Activated CD8-positive, alpha-beta T cell treated with anti-CD3 and anti-CD28 coated beads, Interleukin-2, amount 10 ng/mL, durations not matched to agents 7 days and 5 days (primary cell): ENCODE measurements around the gene PPP1R3F. TPM values are rescaled to one million over a fixed set of nuclear protein-coding genes. Genes with fewer than 3 reads are reported as not detected.
"Not testable (repeated sequence)": the region's sequence is repeated elsewhere in the genome, so short reads cannot be mapped to it uniquely, and the experiment has no call there.

Source experiments
- ATAC-seq: fragments of 150-1000 bp; cut with Tn5 transposase; one replicate; pipeline ENCODE4 v1.10.0; 2021; ENCODE audit warnings: moderate library complexity
- CTCF ChIA-PET: fragments of 350-600 bp; sonication (Branson Sonifier 250); formaldehyde crosslinking; loops from one replicate; lab custom pipeline; 2021; ENCODE audit warnings: antibody characterized with exemption; lab: Charles Lee
- POLR2A ChIA-PET: fragments of 350-600 bp; sonication (Branson Sonifier 250); formaldehyde crosslinking; loops from one replicate; lab custom pipeline; 2021; ENCODE audit warnings: antibody characterized with exemption; lab: Charles Lee
- DNase-seq: peaks from one replicate; pipeline ENCODE4 v3.0.0-alpha.2; 2020
- H3K27ac Mint-ChIP-seq: one replicate; pipeline ENCODE4 v1.8.0; 2021; ENCODE audit warnings: mild to moderate bottlenecking, mixed read lengths
- H3K27me3 Mint-ChIP-seq: one replicate; pipeline ENCODE4 v1.8.0; 2021; ENCODE audit warnings: low read depth, mixed read lengths
- H3K36me3 Mint-ChIP-seq: one replicate; pipeline ENCODE4 v1.8.0; 2021; ENCODE audit warnings: low read depth, mixed read lengths
- H3K4me1 Mint-ChIP-seq: one replicate; pipeline ENCODE4 v1.8.0; 2021; ENCODE audit warnings: low read depth, mixed read lengths
- H3K4me3 Mint-ChIP-seq: one replicate; pipeline ENCODE4 v1.8.0; 2021; ENCODE audit warnings: mild to moderate bottlenecking, mixed read lengths
- H3K9me3 Mint-ChIP-seq: one replicate; pipeline ENCODE4 v1.8.0; 2022; ENCODE audit warnings: mixed read lengths; ENCODE audit not compliant: insufficient read depth
- total RNA-seq, 2 experiments: library from RNA; stranded (reverse); gene quantifications; one replicate each; pipeline ENCODE4 v1.2.3, GENCODE V29; 2021

PPP1R3F gene
- total RNA-seq, 2 experiments from 2014 or later: 8.0 to 8.5 TPM

DNA sequence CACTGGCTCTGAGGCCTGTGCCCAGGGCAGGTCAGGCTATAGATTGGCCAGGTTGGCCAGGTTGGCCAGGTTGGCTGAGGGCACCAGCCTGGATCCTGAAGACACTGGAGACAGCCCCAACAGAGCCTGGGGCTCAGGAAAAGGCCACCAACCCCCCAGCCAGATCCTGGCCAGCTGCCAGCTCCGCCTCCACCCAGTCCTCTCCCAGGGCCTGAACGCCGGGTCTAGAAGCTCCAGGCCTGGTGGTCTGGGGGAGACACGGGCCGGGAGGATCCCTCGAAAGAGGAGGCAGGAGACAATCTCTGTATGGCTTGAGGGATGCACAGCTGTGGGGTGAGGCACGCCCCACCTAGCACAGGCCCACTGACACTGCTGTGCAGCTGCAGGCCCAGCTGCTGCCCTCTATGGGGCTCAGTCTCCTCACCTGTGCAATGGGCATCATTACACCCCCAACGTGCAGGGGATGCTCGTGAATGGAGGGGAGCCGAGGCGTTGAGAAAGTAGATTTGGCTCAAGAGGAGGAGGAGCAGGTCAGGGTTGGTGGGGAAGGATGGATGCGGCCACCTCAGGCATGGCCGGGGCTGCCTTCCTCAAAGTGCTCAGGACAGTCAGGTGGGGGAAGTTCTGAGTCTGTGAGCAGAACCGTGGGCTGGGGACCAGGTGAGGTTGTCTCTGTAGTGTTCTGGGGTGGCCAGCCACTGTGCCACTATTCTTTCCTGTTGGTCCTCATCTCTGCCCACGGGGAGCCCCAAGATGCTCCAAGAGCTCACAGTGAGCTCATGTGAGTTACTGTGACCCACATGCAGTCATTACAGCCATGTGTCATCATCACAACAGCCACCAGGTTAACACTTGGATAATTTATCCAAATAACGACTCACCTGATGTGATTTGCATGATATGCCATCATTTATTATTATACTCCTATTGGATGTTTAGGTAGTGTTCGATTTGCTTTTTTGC is 23.1 kb downstream of the PPP1R3F start:
- Mint-ChIP-seq H3K27ac (peak overlapping the region; percentile 48), H3K4me1 (peaks cover 29% of the 10 kb centered on the region), H3K9me3 (no peaks in the 10 kb centered on the region), H3K36me3 (peaks cover 1% of the 10 kb centered on the region), H3K27me3 (peaks cover 8% of the 10 kb centered on the region), H3K4me3 (no peak overlapping the region)
- ChIA-PET CTCF (interaction anchor here (0.7 to 1.7 kb wide), 6 partner anchors 11 to 228 kb away, joined by 3 to 5 read pairs (median 3); no protein-coding TSS in a partner anchor), POLR2A (no interaction called here)
- DNase-seq (no peak), ATAC-seq (no peak)

DNA sequence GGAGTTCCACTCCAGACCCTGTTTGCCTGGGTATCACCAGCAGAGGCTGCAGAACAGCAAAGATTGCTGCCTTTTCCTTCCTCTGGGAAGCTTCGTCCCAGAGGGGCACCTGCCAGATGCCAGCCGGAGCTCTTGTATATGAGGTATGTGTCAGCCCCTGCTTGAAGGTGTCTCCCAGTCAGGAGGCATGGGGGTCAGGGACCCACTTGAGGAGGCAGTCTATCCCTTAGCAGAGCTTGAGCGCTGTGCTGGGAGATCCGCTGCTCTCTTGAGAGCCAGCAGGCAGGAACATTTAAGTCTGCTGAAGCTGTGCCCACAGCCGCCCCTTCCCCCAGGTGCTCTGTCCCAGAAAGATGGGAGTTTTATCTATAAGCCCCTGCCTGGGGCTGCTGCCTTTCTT is 29.7 kb downstream of the PPP1R3F start:
- POLR2A ChIA-PET, H3K27me3 Mint-ChIP-seq, H3K27ac Mint-ChIP-seq, H3K36me3 Mint-ChIP-seq, DNase-seq, H3K4me3 Mint-ChIP-seq, ATAC-seq, H3K4me1 Mint-ChIP-seq, H3K9me3 Mint-ChIP-seq, CTCF ChIA-PET: not testable (repeated sequence)

DNA sequence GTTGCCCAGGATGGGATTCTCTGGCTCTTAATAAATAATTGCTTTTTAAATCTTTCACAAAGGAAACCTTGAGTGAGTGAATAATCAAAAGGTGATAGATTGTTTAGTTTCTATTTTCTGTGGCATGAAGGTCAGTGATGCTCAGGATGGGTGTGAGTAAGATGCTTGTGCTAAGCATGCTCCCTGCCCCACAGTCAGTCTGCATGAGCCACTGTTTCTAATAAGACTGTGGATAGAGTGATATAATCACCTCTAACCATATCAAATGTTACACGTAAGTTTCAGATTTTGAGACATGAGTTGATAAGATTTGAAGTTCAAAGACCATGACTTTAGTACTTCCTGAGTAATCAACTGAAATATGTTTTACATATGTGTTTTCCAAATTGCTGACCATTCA is 31.1 kb downstream of the PPP1R3F start:
- H3K36me3 Mint-ChIP-seq: no peaks in the 10 kb centered on the region
- DNase-seq (no peak), ATAC-seq (no peak)
- H3K27me3 Mint-ChIP-seq: peaks cover 8% of the 10 kb centered on the region
- ChIA-PET POLR2A (no interaction called here), CTCF (no interaction called here)
- H3K27ac Mint-ChIP-seq: no peak overlapping the region
- H3K9me3 Mint-ChIP-seq: no peaks in the 10 kb centered on the region
- H3K4me1 Mint-ChIP-seq: no peaks in the 10 kb centered on the region
- no peak overlapping the region for H3K4me3 Mint-ChIP-seq

DNA sequence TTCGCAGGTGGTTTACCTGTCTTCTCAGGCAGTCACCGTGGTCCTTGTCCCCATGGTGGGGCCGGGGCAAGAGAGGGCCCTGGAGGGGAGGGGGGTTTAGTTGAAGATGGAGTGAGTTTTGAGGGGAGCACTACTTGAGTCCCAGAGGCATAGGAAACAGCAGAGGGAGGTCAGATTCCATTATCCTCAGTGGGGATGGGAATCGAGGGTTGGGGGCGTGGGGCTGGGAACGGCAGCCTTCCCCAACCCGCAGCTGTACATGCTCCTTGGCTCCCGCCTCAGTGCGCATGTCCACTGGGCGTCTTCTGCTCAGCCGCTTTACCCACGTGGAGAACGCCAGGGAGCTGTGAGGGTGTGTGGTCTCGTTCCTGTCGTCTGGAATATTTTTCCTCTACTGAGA is 33.8 kb downstream of the PPP1R3F start, which contains the start of gene GAGE10:
GAGE10 (plus strand) TSS at position 301 of the 400 bp plus-strand sequence. CDS start 1,214 bp downstream, outside the sequence.
- CTCF ChIA-PET: no interaction called here
- no peaks in the 10 kb centered on the region for H3K9me3 Mint-ChIP-seq
- ATAC-seq: no peak

DNA sequence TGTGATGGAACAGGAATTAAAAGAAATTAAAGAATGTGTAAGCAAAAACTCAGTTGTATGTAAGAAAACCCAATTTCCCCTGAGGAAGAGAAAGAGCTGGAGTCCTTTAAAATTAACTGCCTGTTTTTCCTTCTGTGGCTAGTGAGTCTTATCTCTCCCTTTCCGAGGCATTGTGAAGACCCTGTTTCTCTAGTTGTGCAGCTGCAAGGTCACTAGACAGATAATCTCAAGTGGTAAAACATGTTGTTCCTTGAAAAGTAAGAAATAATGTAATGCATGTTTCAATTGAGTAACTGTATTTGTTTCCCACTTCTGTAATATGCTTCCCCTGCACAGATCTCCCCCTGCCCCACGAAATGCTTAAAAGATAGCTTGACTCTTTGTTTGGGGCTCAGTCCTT is 38.2 kb downstream of the PPP1R3F start:
- CTCF ChIA-PET, DNase-seq, H3K9me3 Mint-ChIP-seq, H3K27ac Mint-ChIP-seq, H3K4me3 Mint-ChIP-seq, ATAC-seq, POLR2A ChIA-PET, H3K27me3 Mint-ChIP-seq, H3K36me3 Mint-ChIP-seq: not testable (repeated sequence)
- peaks cover 22% of the 10 kb centered on the region for H3K4me1 Mint-ChIP-seq

More for the DNA sequence above, 33.8 kb downstream of the PPP1R3F start, which contains the start of gene GAGE10:
- no peak for DNase-seq
- Mint-ChIP-seq H3K4me3 (no peak within 1 kb of the TSS), H3K4me1 (peaks cover 2% of the 10 kb centered on the region), H3K27me3 (no peaks in the 10 kb centered on the region), H3K36me3 (no peaks in the 10 kb centered on the region), H3K27ac (no peak within 1 kb of the TSS)
- POLR2A ChIA-PET: no interaction called here

DNA sequence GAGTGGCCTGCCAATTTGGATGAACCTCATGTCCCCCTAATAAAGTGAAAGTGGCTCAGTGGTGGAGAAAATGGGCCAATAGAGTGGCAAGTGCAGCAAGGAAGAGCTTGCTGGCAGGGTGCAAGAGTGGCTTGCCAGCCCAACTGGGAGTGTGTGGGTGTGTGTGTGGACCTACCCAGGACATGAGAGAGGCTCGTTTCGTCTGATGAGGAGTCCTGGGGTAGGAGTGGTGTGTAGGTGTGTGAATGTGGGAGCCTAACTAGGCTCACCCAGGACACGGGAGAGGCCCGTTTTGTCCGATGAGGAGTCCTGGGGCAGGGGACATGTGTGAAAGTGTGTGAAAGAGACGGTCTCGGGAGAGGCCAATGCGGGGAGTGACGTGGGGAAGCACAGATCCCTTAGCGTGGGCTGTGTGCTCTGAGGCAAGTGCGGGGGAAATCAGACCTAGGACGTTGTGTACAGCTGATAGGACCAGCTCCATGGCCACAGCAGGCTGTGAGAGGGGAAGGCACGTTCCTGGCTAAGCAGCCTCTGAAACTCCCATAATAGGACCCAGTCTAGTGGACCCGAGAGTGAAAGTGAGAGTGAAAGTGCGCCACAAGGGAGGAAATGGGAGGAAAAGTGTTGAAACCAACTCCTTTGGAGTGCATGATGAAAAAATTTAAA is 39.1 kb downstream of the PPP1R3F start:
- CTCF ChIA-PET: interaction anchor here (1.0 kb wide), 1 partner anchor 40 kb away, joined by 3 read pairs; no protein-coding TSS in a partner anchor
- peak overlapping the region; percentile 90 for H3K27ac Mint-ChIP-seq
- POLR2A ChIA-PET: interaction anchor here (1.1 kb wide), 1 partner anchor 35 kb away, joined by 3 read pairs; no protein-coding TSS in a partner anchor
- H3K36me3 Mint-ChIP-seq: no peaks in the 10 kb centered on the region
- DNase-seq (peak; percentile 50), ATAC-seq (peak; percentile 82)
- peak overlapping the region; percentile 69 for H3K4me3 Mint-ChIP-seq
- H3K4me1 Mint-ChIP-seq: peaks cover 22% of the 10 kb centered on the region
- H3K27me3 Mint-ChIP-seq: no peaks in the 10 kb centered on the region
- no peaks in the 10 kb centered on the region for H3K9me3 Mint-ChIP-seq

DNA sequence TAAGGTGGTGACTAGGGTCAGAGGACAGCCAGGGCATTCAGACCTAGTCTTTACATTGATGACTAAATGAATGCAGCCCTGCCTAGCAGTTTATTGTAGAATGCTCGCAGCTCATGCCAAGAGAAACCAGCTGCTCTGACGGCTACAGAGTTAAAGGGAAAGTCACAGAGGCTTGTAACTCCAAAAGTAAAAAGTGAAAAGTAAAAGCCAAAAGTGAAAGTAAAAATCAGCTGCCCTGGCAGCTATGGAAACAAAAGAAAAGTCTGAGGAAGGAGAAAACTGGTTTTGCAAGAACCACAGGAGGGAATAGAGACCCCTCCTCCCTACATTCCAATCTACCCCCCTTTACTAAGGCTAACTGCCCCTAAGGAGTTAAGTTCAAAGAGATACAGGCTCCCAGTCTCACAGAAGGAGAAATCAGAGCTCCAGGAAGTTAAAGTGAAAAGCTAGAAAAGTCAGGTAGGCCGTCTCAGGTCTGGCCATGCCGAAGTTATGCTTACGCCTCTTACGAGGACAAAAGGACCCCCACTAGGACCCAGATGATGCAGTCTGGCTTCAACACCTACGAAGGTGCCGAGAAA is 39.9 kb downstream of the PPP1R3F start:
- POLR2A ChIA-PET: no interaction called here
- Mint-ChIP-seq H3K9me3 (no peaks in the 10 kb centered on the region), H3K36me3 (no peaks in the 10 kb centered on the region), H3K4me3 (peak overlapping the region; percentile 69), H3K27ac (peak overlapping the region; percentile 90), H3K4me1 (peaks cover 22% of the 10 kb centered on the region), H3K27me3 (no peaks in the 10 kb centered on the region)
- ATAC-seq: peak; percentile 73
- CTCF ChIA-PET: interaction anchor here (1.0 to 1.2 kb wide), 2 partner anchors 18 to 40 kb away, joined by 3 to 5 read pairs; no protein-coding TSS in a partner anchor
- peak; percentile 22 for DNase-seq

DNA sequence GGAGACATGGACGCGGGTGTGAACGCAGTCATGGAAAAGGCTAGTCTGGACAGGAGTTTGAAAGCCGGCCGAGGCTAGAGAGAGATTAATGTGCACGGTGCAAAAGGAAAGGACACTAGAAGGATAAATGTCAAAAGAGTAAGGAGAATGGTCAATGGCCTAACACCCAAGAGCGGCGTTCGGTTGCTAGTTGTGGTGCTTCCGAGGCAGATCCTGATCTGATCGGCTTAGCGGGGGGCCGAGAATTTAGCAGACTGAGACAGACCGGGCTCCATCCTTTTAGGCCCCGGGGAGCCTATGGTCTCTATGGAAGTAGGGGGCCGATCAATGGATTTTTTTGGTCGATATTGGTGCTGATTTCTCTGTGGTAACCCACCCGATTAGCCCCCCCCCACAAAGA is 40.8 kb downstream of the PPP1R3F start:
- peaks cover 22% of the 10 kb centered on the region for H3K4me1 Mint-ChIP-seq
- ChIA-PET POLR2A (no interaction called here), CTCF (interaction anchor here (1.2 kb wide), 1 partner anchor 18 kb away, joined by 5 read pairs; no protein-coding TSS in a partner anchor)
- no peak for ATAC-seq
- no peak for DNase-seq
- no peak overlapping the region for H3K4me3 Mint-ChIP-seq
- no peak overlapping the region for H3K27ac Mint-ChIP-seq
- no peaks in the 10 kb centered on the region for H3K9me3 Mint-ChIP-seq
- H3K27me3 Mint-ChIP-seq: no peaks in the 10 kb centered on the region
- H3K36me3 Mint-ChIP-seq: no peaks in the 10 kb centered on the region

DNA sequence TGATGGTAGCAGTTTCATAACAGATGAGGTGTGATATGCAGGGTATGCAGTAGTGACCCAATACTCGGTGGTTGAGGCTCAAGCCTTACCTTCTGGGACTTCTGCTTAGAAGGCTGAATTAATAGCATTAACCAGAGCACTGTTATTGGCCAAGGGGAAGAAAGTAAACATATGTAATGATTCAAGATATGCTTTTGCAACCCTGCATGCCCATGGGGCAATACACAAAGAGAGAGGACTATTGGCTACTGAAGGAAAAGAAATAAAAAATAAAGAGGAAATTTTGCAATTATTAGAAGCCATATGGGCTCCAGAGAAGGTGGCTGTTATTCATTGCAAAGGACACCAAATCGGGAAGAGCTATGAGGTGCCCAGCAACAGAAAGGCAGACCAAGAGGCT is 42.6 kb downstream of the PPP1R3F start:
- ChIA-PET POLR2A (no interaction called here), CTCF (no interaction called here)
- Mint-ChIP-seq H3K4me3 (no peak overlapping the region), H3K27ac (no peak overlapping the region), H3K36me3 (no peaks in the 10 kb centered on the region), H3K4me1 (peaks cover 22% of the 10 kb centered on the region), H3K27me3 (no peaks in the 10 kb centered on the region), H3K9me3 (no peaks in the 10 kb centered on the region)
- DNase-seq (no peak), ATAC-seq (no peak)

DNA sequence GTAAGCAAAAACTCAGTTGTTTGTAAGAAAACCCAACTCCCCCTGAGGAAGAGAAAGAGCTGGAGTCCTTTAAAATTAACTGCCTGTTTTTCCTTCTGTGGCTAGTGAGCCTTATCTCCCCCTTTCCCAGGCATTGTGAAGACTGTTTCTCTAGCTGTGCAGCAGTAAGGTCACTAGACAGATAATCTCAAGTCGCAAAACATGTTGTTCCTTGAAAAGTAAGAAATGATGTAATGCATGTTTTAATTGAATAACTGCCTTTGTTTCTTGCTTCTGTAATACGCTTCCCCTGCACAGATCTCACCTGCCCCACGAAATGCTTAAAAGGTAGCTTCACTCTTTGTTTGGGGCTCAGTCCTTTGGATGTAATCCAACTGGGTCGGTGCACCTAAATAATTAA is 46.5 kb downstream of the PPP1R3F start:
- ATAC-seq: no peak
- POLR2A ChIA-PET: no interaction called here
- CTCF ChIA-PET: no interaction called here
- H3K27me3 Mint-ChIP-seq: no peaks in the 10 kb centered on the region
- H3K4me1 Mint-ChIP-seq: no peaks in the 10 kb centered on the region
- DNase-seq: no peak
- H3K36me3 Mint-ChIP-seq: no peaks in the 10 kb centered on the region
- H3K4me3 Mint-ChIP-seq: no peak overlapping the region
- no peaks in the 10 kb centered on the region for H3K9me3 Mint-ChIP-seq
- H3K27ac Mint-ChIP-seq: no peak overlapping the region

DNA sequence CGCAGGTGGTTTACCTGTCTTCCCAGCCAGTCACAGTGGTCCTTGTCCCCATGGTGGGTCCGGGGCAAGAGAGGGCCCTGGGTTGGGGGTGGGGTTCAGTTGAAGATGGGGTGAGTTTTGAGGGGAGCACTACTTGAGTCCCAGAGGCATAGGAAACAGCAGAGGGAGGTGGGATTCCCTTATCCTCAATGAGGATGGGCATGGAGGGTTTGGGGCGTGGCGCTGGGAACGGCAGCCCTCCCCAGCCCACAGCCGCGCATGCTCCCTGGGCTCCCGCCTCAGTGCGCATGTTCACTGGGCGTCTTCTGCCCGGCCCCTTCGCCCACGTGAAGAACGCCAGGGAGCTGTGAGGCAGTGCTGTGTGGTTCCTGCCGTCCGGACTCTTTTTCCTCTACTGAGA is 52.1 kb downstream of the PPP1R3F start, which contains the start of gene GAGE12J:
GAGE12J (plus strand) TSS at position 301 of the 400 bp plus-strand sequence. CDS start 1,157 bp downstream, outside the sequence.
- H3K4me3 Mint-ChIP-seq, POLR2A ChIA-PET, H3K4me1 Mint-ChIP-seq, CTCF ChIA-PET, H3K9me3 Mint-ChIP-seq, ATAC-seq, DNase-seq, H3K36me3 Mint-ChIP-seq, H3K27me3 Mint-ChIP-seq, H3K27ac Mint-ChIP-seq: not testable (repeated sequence)
